NB4 (cell line): Measurements from ENCODE around the gene TOR2A.

Experiments used
- CTCF ChIP-seq: IDR thresholded peaks from one replicate; pipeline ENCODE4 v1.5.1; 2012; ENCODE audit warnings: low read depth, low read length
- POLR2A ChIP-seq: IDR thresholded peaks from 2 replicates; pipeline ENCODE4 v1.6.1; 2011; ENCODE audit warnings: mild to moderate bottlenecking; ENCODE audit not compliant: insufficient read length; ENCODE audit errors: extremely low read depth

- TF ChIP-seq CTCF (no peak), POLR2A (no peak)
Observed at GRCh38 chr9:127712371-127712770, 22.7 kb downstream of the TOR2A start.
